ENCODE measurements around the gene ATIC.

DNA sequence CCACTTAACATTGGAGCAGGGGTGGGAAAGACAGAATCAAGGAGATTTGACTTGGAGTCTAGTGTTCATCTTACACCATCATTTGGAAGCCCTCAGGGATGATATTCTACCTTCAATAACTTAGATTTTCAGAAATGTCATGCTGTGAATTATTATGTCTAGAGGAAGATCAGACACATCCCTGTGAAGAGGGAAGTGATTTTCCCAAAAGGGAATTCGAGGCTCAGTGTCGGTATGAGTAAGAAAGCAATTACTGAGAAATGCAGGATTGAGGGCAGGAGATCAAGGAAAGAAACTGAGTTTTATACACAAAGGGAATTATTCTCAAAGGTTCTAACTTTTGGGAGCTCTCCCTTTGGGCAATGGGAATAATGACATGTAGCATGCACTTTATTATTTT is 25.6 kb upstream of the ATIC start:
- TF ChIP-seq POLR2A (IDR thresholded peaks at IDR 0.05; ENCODE audit: low read depth, low read length), result no peak
- no peak for TF ChIP-seq TAF1 (IDR thresholded peaks at IDR 0.05; ENCODE audit: low read depth, low read length)
- TF ChIP-seq POLR2AphosphoS5 (IDR thresholded peaks at IDR 0.05; ENCODE audit: low read depth, low read length), result no peak
- no peak for TF ChIP-seq SPI1 (IDR thresholded peaks at IDR 0.05; ENCODE audit: low read depth, low read length)
- no peak for TF ChIP-seq PAX5 (IDR thresholded peaks at IDR 0.05; ENCODE audit: insufficient read depth, low read length, severe bottlenecking)
- TF ChIP-seq POU2F2 (IDR thresholded peaks at IDR 0.05; ENCODE audit: low read depth, low read length), result no peak
